KOPT-K1 (cell line): ENCODE measurements around the gene LAT.
"Not testable (repeated sequence)": the region's sequence is repeated elsewhere in the genome, so short reads cannot be mapped to it uniquely, and the experiment has no call there.

Experiments
- H3K27ac ChIP-seq: fragments of 200-600 bp; sonication (generic); 2 replicates; pipeline ENCODE4 v1.5.1; 2016; ENCODE audit warnings: antibody characterized with exemption, mild to moderate bottlenecking, low read depth, low read length; ENCODE audit not compliant: poor library complexity, severe bottlenecking
- H3K36me3 ChIP-seq: fragments of 200-600 bp; sonication (generic); 2 replicates; pipeline ENCODE4 v1.5.1; 2017; ENCODE audit warnings: antibody characterized with exemption, mild to moderate bottlenecking, low read length, moderate library complexity; ENCODE audit not compliant: insufficient read depth
- H3K9me3 ChIP-seq: fragments of 200-600 bp; sonication (generic); 2 replicates; pipeline ENCODE4 v1.5.1; 2017; ENCODE audit warnings: antibody characterized with exemption, low read length, mild to moderate bottlenecking; ENCODE audit not compliant: insufficient read depth, poor library complexity, severe bottlenecking

The LAT gene, protein sequence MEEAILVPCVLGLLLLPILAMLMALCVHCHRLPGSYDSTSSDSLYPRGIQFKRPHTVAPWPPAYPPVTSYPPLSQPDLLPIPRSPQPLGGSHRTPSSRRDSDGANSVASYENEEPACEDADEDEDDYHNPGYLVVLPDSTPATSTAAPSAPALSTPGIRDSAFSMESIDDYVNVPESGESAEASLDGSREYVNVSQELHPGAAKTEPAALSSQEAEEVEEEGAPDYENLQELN

DNA sequence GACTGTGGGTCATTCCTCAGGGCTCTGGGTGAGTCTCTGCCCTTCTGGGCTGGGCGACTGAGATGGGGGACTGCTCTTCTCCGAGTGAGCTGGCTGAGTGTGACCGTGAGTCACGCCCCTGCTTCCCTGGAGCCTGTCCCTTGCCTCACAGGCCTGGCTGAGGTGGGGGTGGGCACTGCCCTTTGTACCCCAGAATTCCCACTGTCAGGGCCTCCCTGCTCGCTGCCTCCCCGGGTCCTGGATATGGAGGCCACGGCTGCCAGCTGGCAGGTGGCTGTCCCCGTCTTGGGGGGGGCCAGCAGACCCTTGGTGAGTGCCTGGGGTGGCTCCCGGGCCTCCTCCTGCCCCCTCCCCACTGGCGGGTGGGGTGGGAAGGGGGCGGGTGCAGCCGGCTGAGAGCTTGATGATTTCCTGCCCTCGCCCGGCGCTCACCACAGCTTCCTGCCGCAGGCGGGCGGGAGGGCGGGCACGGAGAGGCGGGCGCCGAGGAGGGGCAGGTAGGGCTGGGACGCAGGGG, at the start of gene LAT:
TSS of gene LAT (plus strand) at position 434 of the 517 bp plus-strand sequence. CDS start 366 bp downstream, outside the sequence.
- H3K9me3 ChIP-seq, result peaks cover 9% of the 10 kb centered on the region
- H3K27ac ChIP-seq, result peak within 1 kb of the TSS; percentile 100
- H3K36me3 ChIP-seq, result peaks cover 78% of the 10 kb centered on the region

DNA sequence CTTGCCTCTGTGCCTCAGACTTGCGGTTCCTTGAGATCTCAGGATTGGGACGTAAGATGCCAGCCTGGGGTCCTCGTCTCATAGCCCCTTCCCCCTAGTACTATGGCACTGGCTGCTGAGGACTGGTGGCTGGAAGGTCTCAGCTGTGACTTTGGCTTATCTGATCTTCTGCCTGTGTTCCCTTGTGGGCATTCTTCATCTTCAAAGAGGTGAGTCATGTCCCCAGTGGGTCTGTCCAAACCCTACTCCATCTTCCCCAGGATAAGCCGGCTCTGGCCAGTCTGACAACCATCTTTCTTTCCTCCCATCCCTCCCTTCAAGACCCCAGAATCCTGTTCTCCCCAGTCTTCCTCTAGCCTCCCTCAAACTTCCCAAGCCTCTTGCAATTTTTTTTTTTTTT, 49.5 kb upstream of the LAT start:
- no peak overlapping the region for H3K27ac ChIP-seq
- H3K36me3 ChIP-seq, result no peaks in the 10 kb centered on the region
- no peaks in the 10 kb centered on the region for H3K9me3 ChIP-seq

DNA sequence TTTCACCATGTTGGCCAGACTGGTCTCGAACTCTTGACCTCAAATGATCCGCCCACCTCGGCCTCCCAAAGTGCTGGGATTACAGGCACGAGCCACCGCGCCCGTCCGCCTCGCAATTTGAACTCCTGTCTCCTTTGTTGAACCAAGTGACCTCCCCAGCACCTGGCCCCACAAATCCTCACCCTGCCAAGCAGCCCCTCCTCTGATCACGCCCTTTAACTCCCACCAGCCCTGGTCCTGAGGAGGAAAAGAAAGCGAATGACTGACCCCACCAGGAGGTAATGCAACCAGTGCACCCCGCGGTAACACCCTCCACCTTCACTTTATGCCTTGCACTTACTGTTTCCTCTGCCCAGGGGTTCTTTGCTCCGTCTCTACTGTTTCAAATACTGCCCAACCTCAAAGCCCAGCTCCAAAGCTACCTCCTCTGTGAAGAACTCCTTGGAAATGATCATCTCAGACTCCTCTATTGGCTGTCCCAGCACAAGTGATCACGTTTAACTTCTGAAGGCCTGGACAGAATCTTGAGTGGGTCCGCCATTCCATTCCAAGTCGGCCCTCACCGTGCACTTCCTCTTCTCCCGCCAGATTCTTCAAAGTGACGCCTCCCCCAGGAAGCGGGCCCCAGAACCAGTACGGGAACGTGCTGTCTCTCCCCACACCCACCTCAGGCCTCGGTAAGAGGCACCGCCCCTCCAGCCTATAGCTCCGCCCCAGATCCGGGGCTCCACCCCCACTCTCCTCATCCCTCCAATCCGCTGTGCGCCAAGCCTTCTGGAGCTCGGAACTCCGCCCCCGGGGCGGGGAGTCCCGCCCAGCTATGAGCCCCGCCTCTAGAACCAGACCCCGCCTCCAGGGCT, 48.7 kb upstream of the LAT start:
- Histone ChIP-seq H3K36me3 (no peaks in the 10 kb centered on the region), H3K9me3 (no peaks in the 10 kb centered on the region), H3K27ac (no peak overlapping the region)

DNA sequence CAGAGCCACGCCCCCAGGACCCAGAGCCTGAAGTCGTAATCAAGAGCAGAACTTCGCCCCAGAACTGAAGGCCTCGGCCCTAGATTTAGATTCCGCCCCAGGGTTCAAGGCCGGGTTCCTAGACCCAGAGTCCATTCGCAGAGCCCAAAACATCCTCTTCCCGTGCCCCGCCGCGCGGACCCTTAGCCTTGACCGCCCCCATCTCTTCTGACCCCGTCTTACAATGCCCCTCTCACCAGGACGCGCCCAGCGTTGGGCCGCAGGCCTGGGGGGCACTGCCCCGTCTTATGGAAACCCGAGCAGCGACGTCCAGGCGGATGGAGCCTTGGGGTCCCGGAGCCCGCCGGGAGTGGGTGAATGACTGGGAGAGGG, 48.1 kb upstream of the LAT start:
- H3K27ac ChIP-seq, result no peak overlapping the region
- no peaks in the 10 kb centered on the region for H3K9me3 ChIP-seq
- H3K36me3 ChIP-seq, result no peaks in the 10 kb centered on the region

DNA sequence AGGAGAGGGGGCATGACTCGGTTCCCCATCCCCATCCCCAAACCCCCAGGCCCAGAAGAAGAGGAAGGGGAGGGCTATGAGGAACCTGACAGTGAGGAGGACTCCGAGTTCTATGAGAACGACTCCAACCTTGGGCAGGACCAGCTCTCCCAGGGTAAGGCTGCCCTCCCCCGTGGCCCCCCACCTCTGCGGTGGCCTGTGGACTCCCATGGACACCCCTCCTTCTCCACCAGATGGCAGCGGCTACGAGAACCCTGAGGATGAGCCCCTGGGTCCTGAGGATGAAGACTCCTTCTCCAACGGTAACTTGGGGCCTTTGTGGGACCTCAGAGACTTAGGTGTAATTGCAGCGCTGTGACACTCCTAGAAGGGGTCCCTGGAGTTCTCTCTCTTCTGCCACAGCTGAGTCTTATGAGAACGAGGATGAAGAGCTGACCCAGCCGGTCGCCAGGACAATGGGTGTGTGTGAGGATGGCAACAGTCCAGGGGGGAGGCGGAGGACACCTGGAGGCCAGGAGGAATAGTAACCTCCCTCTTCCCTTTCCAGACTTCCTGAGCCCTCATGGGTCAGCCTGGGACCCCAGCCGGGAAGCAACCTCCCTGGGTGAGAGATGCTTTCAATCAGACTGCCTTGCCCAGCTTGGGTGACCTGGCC, 47.5 kb upstream of the LAT start:
- no peak overlapping the region for H3K27ac ChIP-seq
- no peaks in the 10 kb centered on the region for H3K36me3 ChIP-seq
- H3K9me3 ChIP-seq, result no peaks in the 10 kb centered on the region

DNA sequence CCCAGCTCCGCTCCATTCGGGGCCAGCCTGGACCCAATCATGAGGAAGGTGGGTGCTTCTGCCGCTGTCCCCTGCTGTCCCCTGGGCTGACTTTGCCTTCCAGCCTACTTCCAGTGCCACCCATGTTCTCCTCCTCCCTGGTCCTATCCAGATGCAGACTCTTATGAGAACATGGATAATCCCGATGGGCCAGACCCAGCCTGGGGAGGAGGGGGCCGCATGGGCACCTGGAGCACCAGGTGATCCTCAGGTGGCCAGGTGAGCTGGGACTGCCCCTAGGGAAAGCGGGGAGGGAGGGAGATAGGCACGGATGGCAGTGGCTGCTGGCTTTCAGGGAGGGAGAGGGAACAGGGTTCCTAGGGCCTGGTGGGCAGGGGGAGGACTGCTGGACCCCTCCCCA, 46.1 kb upstream of the LAT start:
- Histone ChIP-seq H3K9me3 (no peaks in the 10 kb centered on the region), H3K27ac (no peak overlapping the region), H3K36me3 (no peaks in the 10 kb centered on the region)

DNA sequence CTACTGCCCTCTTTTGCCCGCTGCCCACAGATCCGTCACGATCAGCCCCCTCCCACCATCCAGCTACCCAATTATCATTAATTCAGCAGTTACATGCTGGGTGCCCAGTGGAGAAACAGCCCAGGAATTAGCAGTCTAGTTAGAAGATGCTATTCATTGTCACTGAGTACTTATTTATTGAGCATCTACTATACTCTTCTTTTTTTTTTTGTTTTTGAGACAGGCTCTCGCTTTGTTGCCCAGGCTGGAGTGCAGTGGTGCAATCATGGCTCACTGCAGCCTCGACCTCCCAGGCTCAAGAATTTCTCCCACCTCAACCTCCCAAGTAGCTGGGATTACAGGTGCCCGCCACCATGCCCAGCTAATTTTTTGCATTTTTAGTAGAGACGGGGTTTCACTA, 45.0 kb upstream of the LAT start:
- H3K9me3 ChIP-seq, H3K36me3 ChIP-seq, H3K27ac ChIP-seq: not testable (repeated sequence)

DNA sequence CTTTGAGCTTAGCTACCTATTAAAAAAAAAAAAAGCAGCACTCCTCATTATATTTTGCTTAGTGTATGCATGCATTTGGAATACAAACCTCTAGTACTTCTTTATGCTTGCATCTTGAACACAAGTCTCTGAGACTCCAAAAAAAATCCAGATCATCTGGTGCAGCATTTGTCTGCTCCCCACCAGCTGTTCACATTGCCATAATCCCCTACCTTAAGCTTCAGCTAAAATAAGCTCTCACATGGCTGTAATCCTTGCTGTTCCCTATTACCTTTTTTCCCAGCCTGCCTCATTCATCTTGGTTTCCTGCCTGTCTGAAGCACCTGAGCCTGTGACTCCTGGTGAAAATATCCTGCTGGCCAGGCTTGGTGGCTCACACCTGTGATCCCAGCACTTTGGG, 41.6 kb upstream of the LAT start:
- no peaks in the 10 kb centered on the region for H3K36me3 ChIP-seq
- no peaks in the 10 kb centered on the region for H3K9me3 ChIP-seq
- no peak overlapping the region for H3K27ac ChIP-seq

DNA sequence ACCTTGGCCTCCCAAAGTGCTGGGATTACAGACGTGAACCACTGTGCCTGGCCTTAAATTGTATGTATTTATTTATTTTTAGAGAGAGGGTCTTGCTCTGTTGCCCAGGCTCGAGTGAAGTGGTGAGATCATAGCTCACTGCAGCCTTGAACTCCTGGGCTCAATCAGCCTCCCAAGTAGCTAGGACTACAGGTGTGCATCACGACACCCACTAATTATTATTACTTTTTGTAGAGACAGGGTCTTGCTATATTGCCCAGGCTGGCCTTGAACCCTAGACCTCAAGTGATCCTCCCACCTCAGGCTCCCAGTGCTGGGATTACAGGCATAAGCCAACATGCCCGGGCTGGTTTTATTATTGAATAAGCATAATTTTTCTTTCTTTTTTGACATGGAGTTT, 38.2 kb upstream of the LAT start:
- Histone ChIP-seq H3K27ac (no peak overlapping the region), H3K9me3 (no peaks in the 10 kb centered on the region), H3K36me3 (no peaks in the 10 kb centered on the region)

DNA sequence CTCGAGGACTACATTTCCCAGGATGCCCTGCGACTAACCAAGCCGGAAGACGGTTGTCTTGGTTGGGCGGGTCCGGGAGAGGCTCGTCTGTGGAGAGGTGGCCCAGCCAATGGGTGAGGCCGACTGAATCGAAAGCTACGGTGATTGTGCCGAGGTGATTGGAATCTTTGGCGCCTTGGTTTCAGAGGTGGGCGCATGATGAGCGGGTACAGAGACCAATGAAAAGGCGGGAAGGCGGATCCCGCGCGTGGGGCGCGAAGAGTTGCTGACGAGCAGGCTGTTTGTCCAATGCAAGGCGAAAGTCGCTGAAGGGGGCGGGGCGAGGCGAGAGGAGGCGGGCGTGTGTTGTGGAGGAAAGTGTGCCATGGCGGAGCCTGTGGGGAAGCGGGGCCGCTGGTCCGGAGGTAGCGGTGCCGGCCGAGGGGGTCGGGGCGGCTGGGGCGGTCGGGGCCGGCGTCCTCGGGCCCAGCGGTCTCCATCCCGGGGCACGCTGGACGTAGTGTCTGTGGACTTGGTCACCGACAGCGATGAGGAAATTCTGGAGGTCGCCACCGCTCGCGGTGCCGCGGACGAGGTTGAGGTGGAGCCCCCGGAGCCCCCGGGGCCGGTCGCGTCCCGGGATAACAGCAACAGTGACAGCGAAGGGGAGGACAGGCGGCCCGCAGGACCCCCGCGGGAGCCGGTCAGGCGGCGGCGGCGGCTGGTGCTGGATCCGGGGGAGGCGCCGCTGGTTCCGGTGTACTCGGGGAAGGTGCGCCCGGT, 34.0 kb upstream of the LAT start, which contains the start of gene NFATC2IP:
TSS of gene NFATC2IP (plus strand) at position 290 of the 762 bp plus-strand sequence. CDS start at position 365, 75 bp downstream.
- Histone ChIP-seq H3K36me3 (peaks cover 39% of the 10 kb centered on the region), H3K27ac (peak within 1 kb of the TSS; percentile 82), H3K9me3 (no peaks in the 10 kb centered on the region)

DNA sequence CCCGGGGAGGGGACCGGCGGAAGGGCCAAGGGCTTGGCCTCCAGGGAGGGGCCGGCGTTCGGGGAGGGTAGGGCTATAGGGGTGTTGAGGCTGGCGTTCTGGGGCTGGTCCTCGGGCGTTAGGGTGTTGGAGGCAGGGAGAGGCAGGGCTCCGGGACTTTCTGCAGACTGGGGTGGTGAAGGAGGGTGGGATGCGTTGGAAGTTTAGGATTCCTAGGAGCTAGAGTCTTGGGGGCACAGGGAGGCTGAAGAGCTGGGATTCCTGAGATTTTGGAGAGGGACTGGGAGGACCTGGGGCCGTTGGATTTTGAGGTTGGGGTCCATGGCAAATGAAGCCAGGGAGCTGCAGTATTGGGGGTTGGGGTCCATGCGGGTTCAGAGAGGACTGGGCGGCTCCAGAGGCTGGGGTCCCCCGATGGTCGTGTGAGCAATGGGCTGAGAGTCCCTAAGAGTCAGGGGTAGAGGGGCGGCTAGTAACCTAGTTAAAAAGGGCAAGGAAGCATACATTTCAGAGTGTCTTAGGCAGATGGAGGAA, 33.4 kb upstream of the LAT start:
- Histone ChIP-seq H3K9me3 (no peaks in the 10 kb centered on the region), H3K27ac (peak overlapping the region; percentile 82), H3K36me3 (peaks cover 46% of the 10 kb centered on the region)

DNA sequence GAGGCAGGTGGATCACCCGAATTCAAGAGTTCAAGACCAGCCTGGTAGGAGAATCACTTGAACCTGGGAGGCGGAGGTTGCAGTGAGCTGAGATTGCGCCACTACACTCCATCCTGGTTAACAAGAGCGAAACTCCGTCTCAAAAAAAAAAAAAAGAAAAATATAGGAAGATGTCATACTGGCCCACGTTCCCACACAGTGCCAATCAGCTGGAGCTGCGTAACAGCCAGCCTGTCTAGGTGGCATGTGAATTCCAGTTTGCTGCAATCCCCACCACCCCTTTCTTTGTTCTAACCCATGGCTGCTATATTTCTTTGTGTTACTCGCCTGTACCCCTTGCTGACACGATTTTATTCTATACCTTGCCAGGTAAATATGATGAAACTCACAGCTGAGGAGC, 26.6 kb upstream of the LAT start:
- H3K36me3 ChIP-seq, result peaks cover 98% of the 10 kb centered on the region
- H3K9me3 ChIP-seq, result no peaks in the 10 kb centered on the region
- no peak overlapping the region for H3K27ac ChIP-seq

DNA sequence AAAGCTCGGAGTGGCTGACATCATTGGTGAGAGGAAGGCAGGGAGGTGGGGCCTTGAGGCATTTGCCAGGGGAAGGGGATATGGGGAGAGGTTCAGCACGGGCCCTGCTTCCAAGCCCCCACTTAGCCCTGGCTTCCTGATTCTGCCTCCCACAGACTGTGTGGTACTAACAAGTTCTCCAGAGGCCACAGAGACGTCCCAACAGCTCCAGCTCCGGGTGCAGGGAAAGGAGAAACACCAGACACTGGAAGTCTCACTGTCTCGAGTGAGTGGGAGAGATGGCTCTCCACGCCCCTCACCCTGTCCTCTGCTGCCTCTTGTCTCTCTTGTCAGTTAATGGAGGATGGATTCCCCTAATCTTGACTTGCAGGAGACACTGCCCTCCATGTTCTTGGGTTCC, 26.0 kb upstream of the LAT start:
- Histone ChIP-seq H3K36me3 (peaks cover 98% of the 10 kb centered on the region), H3K27ac (no peak overlapping the region), H3K9me3 (no peaks in the 10 kb centered on the region)

DNA sequence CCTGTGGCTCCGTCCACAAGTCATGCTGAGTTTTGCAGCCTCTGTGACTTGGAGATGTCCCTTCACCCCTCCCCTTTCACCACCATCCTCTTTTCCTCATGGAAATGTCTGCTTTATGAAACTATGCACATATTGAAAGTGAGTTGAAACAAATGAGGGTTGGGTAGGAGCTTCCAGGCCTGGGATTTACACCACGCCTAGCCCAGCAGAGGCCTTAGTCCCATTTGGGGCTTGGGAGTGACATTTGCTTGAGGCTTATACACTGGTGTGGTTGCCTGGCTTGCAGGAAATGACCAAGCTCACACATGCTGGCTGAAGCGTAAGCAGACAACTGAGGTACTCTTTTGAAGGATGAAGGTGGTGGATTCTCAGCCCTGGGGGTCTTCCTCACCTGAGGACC, 20.8 kb upstream of the LAT start:
- Histone ChIP-seq H3K27ac (no peak overlapping the region), H3K36me3 (peaks cover 72% of the 10 kb centered on the region), H3K9me3 (no peaks in the 10 kb centered on the region)
